RWPE2 (cell line): Measurements from ENCODE around the gene RGS13.

Experiments used
- ATAC-seq: fragments of 200-7000 bp; cut with Tn5 transposase; 3 replicates; pipeline ENCODE4 v1.9.1; 2021; ENCODE audit warnings: low read depth
- DNase-seq: peaks from one replicate; pipeline ENCODE4 v3.0.0-alpha.2; 2020; ENCODE audit warnings: low spot score
- H3K27ac ChIP-seq: fragments of 450-650 bp; 2 replicates; pipeline ENCODE4 v1.5.1; 2017; ENCODE audit warnings: mild to moderate bottlenecking; ENCODE audit not compliant: poor library complexity, severe bottlenecking
- H3K27me3 ChIP-seq: fragments of 250-450 bp; sonication (Bioruptor Pico); 2 replicates; pipeline ENCODE4 v1.5.1; 2021; ENCODE audit warnings: mild to moderate bottlenecking, moderate library complexity; ENCODE audit not compliant: insufficient read depth, poor library complexity, severe bottlenecking
- H3K36me3 ChIP-seq: fragments of 250-450 bp; sonication (Bioruptor Pico); 2 replicates; pipeline ENCODE4 v1.5.1; 2020; ENCODE audit warnings: low read depth, mild to moderate bottlenecking, moderate library complexity
- H3K4me1 ChIP-seq: fragments of 250-450 bp; sonication (Bioruptor Pico); 2 replicates; pipeline ENCODE4 v1.5.1; 2021; ENCODE audit warnings: mild to moderate bottlenecking, moderate library complexity; ENCODE audit not compliant: insufficient read depth, poor library complexity, severe bottlenecking
- H3K4me3 ChIP-seq: fragments of 250-450 bp; sonication (Bioruptor Pico); 2 replicates; pipeline ENCODE4 v1.5.1; 2021; ENCODE audit warnings: mild to moderate bottlenecking, moderate library complexity; ENCODE audit not compliant: severe bottlenecking
- H3K9me3 ChIP-seq: fragments of 250-450 bp; sonication (Bioruptor Pico); 2 replicates; pipeline ENCODE4 v1.5.1; 2021; ENCODE audit warnings: mild to moderate bottlenecking, moderate library complexity; ENCODE audit not compliant: severe bottlenecking
- CTCF ChIP-seq: fragments of 450-650 bp; IDR thresholded peaks from one replicate; pipeline ENCODE4 v1.5.1; 2017; ENCODE audit warnings: mild to moderate bottlenecking, moderate library complexity; ENCODE audit not compliant: poor library complexity, severe bottlenecking

Gene RGS13

GRCh38 chr1:192592981-192593708 lies 42.8 kb upstream of the RGS13 start:
- H3K4me1 ChIP-seq = no peaks in the 10 kb centered on the region

GRCh38 chr1:192595299-192595698 lies 40.6 kb upstream of the RGS13 start:
- no peak for ATAC-seq
- Histone ChIP-seq H3K27me3 (no peaks in the 10 kb centered on the region), H3K4me3 (no peak overlapping the region), H3K9me3 (no peaks in the 10 kb centered on the region), H3K4me1 (no peaks in the 10 kb centered on the region), H3K27ac (no peak overlapping the region), H3K36me3 (no peaks in the 10 kb centered on the region)
- TF ChIP-seq CTCF = no peak
- no peak for DNase-seq

More at GRCh38 chr1:192592981-192593708, 42.8 kb upstream of the RGS13 start:
- DNase-seq = no peak
- H3K9me3 ChIP-seq = no peaks in the 10 kb centered on the region
- no peak for ATAC-seq
- H3K27ac ChIP-seq = no peak overlapping the region
- no peaks in the 10 kb centered on the region for H3K27me3 ChIP-seq
- H3K4me3 ChIP-seq = no peak overlapping the region
- H3K36me3 ChIP-seq = no peaks in the 10 kb centered on the region
- TF ChIP-seq CTCF = no peak

- no peak for TF ChIP-seq CTCF
- no peaks in the 10 kb centered on the region for H3K4me1 ChIP-seq
- H3K36me3 ChIP-seq = no peaks in the 10 kb centered on the region
- no peaks in the 10 kb centered on the region for H3K9me3 ChIP-seq
- no peaks in the 10 kb centered on the region for H3K27me3 ChIP-seq
- H3K27ac ChIP-seq = no peak overlapping the region
- no peak for ATAC-seq
- no peak overlapping the region for H3K4me3 ChIP-seq
- no peak for DNase-seq
These were observed 37.4 kb upstream of the RGS13 start for GRCh38 chr1:192598589-192598988.

- TF ChIP-seq CTCF = no peak
- DNase-seq = no peak
- Histone ChIP-seq H3K4me3 (no peak overlapping the region), H3K27me3 (no peaks in the 10 kb centered on the region), H3K9me3 (no peaks in the 10 kb centered on the region), H3K36me3 (no peaks in the 10 kb centered on the region), H3K27ac (no peak overlapping the region), H3K4me1 (no peaks in the 10 kb centered on the region)
- ATAC-seq = no peak
These were observed 35.7 kb upstream of the RGS13 start for GRCh38 chr1:192600275-192600674.

GRCh38 chr1:192601143-192601542 lies 34.8 kb upstream of the RGS13 start:
- H3K9me3 ChIP-seq = no peaks in the 10 kb centered on the region
- H3K4me3 ChIP-seq = no peak overlapping the region
- H3K27me3 ChIP-seq = no peaks in the 10 kb centered on the region
- DNase-seq = no peak
- no peak for TF ChIP-seq CTCF
- H3K4me1 ChIP-seq = no peaks in the 10 kb centered on the region
- H3K36me3 ChIP-seq = no peaks in the 10 kb centered on the region
- no peak overlapping the region for H3K27ac ChIP-seq
- no peak for ATAC-seq
